GM12873 (cell line): ENCODE data around the gene ASXL1.

Source experiments
- CTCF ChIP-seq: IDR thresholded peaks from 2 replicates; pipeline ENCODE4 v1.5.1; 2012; ENCODE audit warnings: low read depth, mild to moderate bottlenecking, moderate library complexity, low read length, control low read depth; ENCODE audit not compliant: insufficient read depth; ENCODE audit errors: missing control alignments

ASXL1 gene

GRCh38 chr20:32320305-32320704, 37.8 kb upstream of the ASXL1 start:
- TF ChIP-seq CTCF = no peak

- TF ChIP-seq CTCF = no peak
Observed at GRCh38 chr20:32321390-32321789, 36.7 kb upstream of the ASXL1 start.

- TF ChIP-seq CTCF = no peak
Observed at GRCh38 chr20:32325706-32326503, 32.2 kb upstream of the ASXL1 start.

- TF ChIP-seq CTCF = no peak
Observed at GRCh38 chr20:32326504-32326845, 31.7 kb upstream of the ASXL1 start.

GRCh38 chr20:32327087-32327681, 30.9 kb upstream of the ASXL1 start:
- no peak for TF ChIP-seq CTCF

GRCh38 chr20:32329817-32330554, 28.1 kb upstream of the ASXL1 start:
- TF ChIP-seq CTCF = no peak

- no peak for TF ChIP-seq CTCF
Observed at GRCh38 chr20:32330555-32330897, 27.6 kb upstream of the ASXL1 start.
